ENCODE measurements around the gene TRIM14. TPM values are rescaled to one million over a fixed set of nuclear protein-coding genes. Genes with fewer than 3 reads are reported as not detected.
"Not testable (repeated sequence)": the region's sequence is repeated elsewhere in the genome, so short reads cannot be mapped to it uniquely, and the experiment has no call there.

The TRIM14 gene
- total RNA-seq, 1 experiment from 2014 or later = 20.2 TPM

DNA sequence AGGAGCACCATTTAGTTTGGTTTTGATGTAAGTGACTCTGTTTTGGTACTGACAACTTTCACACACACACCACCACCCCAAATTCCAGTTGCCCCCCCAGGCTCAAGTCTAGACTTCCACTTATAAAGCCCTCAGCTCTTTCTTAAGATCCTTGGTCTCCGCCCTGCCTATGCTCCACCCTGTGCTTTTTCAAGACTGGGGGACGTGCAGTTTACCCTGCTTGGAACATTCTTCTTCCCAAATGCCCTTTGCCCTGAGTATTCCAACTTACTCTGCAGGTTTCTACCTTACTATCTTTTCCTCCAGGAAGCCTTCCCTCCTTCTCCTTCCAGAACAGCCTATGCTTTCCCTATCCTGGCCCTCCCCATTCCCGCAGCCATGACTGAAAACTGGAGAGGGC lies 1.5 kb upstream of the TRIM14 start:
- POLR2A ChIA-PET (ENCODE audit: unreplicated experiment) = interaction anchor here (0.6 to 1.2 kb wide), 2 partner anchors 36 to 83 kb away, joined by 4 to 9 read pairs; no protein-coding TSS in a partner anchor
- peaks cover 29% of the 10 kb centered on the region for H3K4me1 ChIP-seq (replicated peaks; ENCODE audit: insufficient read depth)
- no peaks in the 10 kb centered on the region for H3K79me2 ChIP-seq (ENCODE audit: low read depth)
- CTCF ChIA-PET = interaction anchor here (0.6 to 1.3 kb wide), 4 partner anchors 46 to 137 kb away, joined by 3 to 5 read pairs (median 3); partner anchors contain the start of gene CORO2A
- H2AFZ ChIP-seq = no peak overlapping the region
- no peaks in the 10 kb centered on the region for H3K36me3 ChIP-seq (ENCODE audit: low read depth)
- BruUV-seq (replicated peaks) = no TSS peak
- no peak overlapping the region for H3K4me2 ChIP-seq
- intact Hi-C loops (cut with micrococcal nuclease; ENCODE audit: unreplicated experiment) = loop anchor here (2.0 kb wide), 1 partner anchor 40 kb away; no protein-coding TSS in a partner anchor
- H3K27me3 ChIP-seq (ENCODE audit: insufficient read depth, low read depth) = no peaks in the 10 kb centered on the region
- H4K20me1 ChIP-seq (ENCODE audit: insufficient read depth) = no peaks in the 10 kb centered on the region
- no peak overlapping the region for H3K4me3 ChIP-seq
- DNase-seq = no peak
- H3K9me2 ChIP-seq (ENCODE audit: insufficient read depth) = no peaks in the 10 kb centered on the region
- H3F3A ChIP-seq (ENCODE audit: insufficient read depth, low read depth) = peaks cover 5% of the 10 kb centered on the region; the same call in 1 of the 2 replicates
- peak overlapping the region; percentile 26; the same call in 1 of the 2 replicates for H3K27ac ChIP-seq
- TF ChIP-seq EZH2 (IDR thresholded peaks at IDR 0.05; ENCODE audit: low read depth) = no peak
- TF ChIP-seq, protein P1, sequence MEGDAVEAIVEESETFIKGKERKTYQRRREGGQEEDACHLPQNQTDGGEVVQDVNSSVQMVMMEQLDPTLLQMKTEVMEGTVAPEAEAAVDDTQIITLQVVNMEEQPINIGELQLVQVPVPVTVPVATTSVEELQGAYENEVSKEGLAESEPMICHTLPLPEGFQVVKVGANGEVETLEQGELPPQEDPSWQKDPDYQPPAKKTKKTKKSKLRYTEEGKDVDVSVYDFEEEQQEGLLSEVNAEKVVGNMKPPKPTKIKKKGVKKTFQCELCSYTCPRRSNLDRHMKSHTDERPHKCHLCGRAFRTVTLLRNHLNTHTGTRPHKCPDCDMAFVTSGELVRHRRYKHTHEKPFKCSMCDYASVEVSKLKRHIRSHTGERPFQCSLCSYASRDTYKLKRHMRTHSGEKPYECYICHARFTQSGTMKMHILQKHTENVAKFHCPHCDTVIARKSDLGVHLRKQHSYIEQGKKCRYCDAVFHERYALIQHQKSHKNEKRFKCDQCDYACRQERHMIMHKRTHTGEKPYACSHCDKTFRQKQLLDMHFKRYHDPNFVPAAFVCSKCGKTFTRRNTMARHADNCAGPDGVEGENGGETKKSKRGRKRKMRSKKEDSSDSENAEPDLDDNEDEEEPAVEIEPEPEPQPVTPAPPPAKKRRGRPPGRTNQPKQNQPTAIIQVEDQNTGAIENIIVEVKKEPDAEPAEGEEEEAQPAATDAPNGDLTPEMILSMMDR (conservative IDR thresholded peaks at IDR 0.05) = no peak
- H3K9me3 ChIP-seq (ENCODE audit: insufficient read depth, low read depth) = no peaks in the 10 kb centered on the region

DNA sequence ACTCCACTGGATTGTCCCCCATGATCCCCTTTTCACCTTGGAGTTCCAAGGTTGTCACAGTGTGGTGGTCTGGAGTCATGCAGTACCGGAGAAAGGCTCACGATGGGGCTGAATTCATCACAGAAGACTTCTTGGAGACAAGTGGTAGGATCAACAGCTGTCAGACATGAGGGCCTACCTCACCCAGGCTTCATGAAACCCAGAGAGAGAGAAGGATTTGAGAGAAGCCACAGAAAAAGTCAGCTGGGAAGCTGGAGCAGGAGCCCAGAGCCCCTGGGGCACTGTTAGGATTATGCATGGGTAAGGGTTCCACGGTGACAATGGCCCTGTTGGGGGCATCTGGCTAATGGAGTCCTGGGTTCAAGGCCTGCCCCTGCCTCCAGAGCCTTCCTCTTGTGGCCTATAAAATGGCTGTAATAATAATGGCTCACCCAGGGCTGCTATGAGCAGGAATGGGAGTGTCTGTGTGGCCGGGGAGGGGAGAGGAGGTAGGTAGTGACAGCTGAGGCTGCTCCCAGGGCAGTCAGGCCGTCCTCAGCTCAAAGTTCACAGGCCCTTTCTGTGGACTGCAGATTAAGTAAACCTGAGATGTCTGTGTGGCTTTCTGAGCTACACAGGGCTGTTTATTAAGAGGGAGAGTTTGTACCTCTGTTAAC lies 910 bp downstream of the TRIM14 start:
- H3F3A ChIP-seq (ENCODE audit: insufficient read depth, low read depth) = peaks cover 5% of the 10 kb centered on the region; the same call in 1 of the 2 replicates
- no peak overlapping the region for H3K27ac ChIP-seq
- H3K36me3 ChIP-seq (ENCODE audit: low read depth) = no peaks in the 10 kb centered on the region
- no peaks in the 10 kb centered on the region for H3K9me3 ChIP-seq (ENCODE audit: insufficient read depth, low read depth)
- TF ChIP-seq, protein P1 (conservative IDR thresholded peaks at IDR 0.05) = no peak
- no peak for TF ChIP-seq EZH2 (IDR thresholded peaks at IDR 0.05; ENCODE audit: low read depth)
- H4K20me1 ChIP-seq (ENCODE audit: insufficient read depth) = no peaks in the 10 kb centered on the region
- CTCF ChIA-PET = interaction anchor here (0.7 kb wide), 1 partner anchor 658 kb away, joined by 3 read pairs; no protein-coding TSS in a partner anchor
- peak in 1 of 2 experiments; percentile 19 for DNase-seq
- H3K4me1 ChIP-seq (replicated peaks; ENCODE audit: insufficient read depth) = peaks cover 29% of the 10 kb centered on the region
- no peaks in the 10 kb centered on the region for H3K79me2 ChIP-seq (ENCODE audit: low read depth)
- H3K4me2 ChIP-seq = peak overlapping the region; percentile 95
- H3K4me3 ChIP-seq = peak overlapping the region; percentile 80
- intact Hi-C loops (cut with micrococcal nuclease; ENCODE audit: unreplicated experiment) = loop anchor here (2.0 kb wide), 2 partner anchors 25 to 51 kb away; no protein-coding TSS in a partner anchor
- no peaks in the 10 kb centered on the region for H3K9me2 ChIP-seq (ENCODE audit: insufficient read depth)
- POLR2A ChIA-PET (ENCODE audit: unreplicated experiment) = interaction anchor here (0.9 to 1.2 kb wide), 2 partner anchors 74 to 105 kb away, joined by 3 to 4 read pairs; partner anchors contain the start of gene CORO2A
- no peaks in the 10 kb centered on the region for H3K27me3 ChIP-seq (ENCODE audit: insufficient read depth, low read depth)
- H2AFZ ChIP-seq = peak overlapping the region; percentile 96
- TSS peak; percentile 22 for BruUV-seq (replicated peaks)

DNA sequence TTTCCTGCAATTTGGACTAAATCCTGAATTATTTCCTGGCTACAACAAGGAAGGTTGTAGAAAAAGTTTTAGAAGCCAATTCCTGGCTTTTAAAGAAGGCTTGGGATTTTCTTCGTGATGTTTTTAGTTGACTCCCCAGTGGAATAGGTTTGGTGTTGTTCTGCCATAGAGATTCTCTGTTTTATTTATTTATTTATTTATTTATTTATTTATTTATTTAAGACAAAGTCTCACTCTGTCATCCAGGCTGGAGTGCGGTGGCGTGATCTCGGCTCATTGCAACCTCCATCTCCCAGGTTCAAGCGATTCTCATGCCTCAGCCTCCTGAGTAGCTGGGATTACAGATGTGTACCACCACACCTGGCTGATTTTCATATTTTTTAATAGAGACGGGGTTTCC lies 1.9 kb downstream of the TRIM14 start:
- H3K9me3 ChIP-seq (ENCODE audit: insufficient read depth, low read depth); H3K4me2 ChIP-seq; DNase-seq; H3F3A ChIP-seq (ENCODE audit: insufficient read depth, low read depth); CTCF ChIA-PET; intact Hi-C loops (cut with micrococcal nuclease; ENCODE audit: unreplicated experiment); H3K36me3 ChIP-seq (ENCODE audit: low read depth); BruUV-seq (replicated peaks); H3K4me3 ChIP-seq; H3K27ac ChIP-seq; POLR2A ChIA-PET (ENCODE audit: unreplicated experiment); H2AFZ ChIP-seq; H4K20me1 ChIP-seq (ENCODE audit: insufficient read depth); H3K27me3 ChIP-seq (ENCODE audit: insufficient read depth, low read depth); H3K9me2 ChIP-seq (ENCODE audit: insufficient read depth); H3K79me2 ChIP-seq (ENCODE audit: low read depth): not testable (repeated sequence)
- peaks cover 29% of the 10 kb centered on the region for H3K4me1 ChIP-seq (replicated peaks; ENCODE audit: insufficient read depth)
